Myocyte (in vitro differentiated cells): ENCODE results near the gene ANTXR1. TPM values are rescaled to one million over a fixed set of nuclear protein-coding genes. Genes with fewer than 3 reads are reported as not detected.

ENCODE experiments used
- DNase-seq: peaks from one replicate; pipeline ENCODE4 v3.0.0-alpha.2; 2012; ENCODE audit warnings: low read depth
- total RNA-seq: library from RNA; depleted of rRNA; stranded (reverse); fragments of >200 nt; gene quantifications from 2 replicates; pipeline ENCODE4 v1.2.3, GENCODE V29; 2014

The ANTXR1 gene
- total RNA-seq, 1 donor from 2014 or later: 94.7 TPM

DNA sequence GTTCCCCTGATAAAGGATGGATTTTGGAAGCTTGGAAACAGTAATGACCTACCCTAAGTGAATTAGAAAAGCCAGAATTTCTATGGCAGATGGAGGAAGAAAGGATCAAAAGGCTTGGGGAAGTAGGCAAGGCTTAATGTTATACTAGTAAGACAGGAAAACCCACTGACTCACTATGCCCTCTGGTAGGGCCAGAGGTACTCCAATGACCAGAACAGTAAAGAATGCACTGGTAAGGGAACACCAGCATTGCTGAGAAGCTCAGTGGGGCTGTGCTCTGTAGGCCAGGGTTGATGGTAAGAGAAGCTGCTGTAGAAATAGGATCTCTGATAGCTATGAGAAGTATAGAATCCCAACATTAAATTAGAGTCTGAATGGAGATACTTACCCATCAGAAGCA, 247.7 kb downstream of the ANTXR1 start:
- no peak for DNase-seq

DNA sequence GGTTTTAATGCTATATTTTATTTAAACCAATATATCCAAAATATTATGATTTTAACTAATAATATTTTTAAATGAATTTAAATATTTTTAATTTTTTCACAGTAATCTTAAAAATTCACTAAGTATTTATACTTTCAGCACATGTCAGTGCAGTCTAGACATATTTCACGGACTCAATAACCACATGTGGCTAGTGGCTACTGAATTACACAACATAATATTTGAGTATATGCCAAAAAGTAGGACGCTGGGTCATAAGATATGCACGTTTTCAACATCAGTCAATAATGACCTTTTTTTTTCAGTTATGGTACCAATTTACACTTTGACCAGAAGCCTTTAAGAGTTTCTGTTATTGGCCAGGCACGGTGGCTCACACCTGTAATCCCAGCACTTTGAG, 256.4 kb downstream of the ANTXR1 start:
- no peak for DNase-seq

- peak; percentile 34 for DNase-seq
Measured at GRCh38 chr2:69271831-69272257, 258.9 kb downstream of the ANTXR1 start.

DNA sequence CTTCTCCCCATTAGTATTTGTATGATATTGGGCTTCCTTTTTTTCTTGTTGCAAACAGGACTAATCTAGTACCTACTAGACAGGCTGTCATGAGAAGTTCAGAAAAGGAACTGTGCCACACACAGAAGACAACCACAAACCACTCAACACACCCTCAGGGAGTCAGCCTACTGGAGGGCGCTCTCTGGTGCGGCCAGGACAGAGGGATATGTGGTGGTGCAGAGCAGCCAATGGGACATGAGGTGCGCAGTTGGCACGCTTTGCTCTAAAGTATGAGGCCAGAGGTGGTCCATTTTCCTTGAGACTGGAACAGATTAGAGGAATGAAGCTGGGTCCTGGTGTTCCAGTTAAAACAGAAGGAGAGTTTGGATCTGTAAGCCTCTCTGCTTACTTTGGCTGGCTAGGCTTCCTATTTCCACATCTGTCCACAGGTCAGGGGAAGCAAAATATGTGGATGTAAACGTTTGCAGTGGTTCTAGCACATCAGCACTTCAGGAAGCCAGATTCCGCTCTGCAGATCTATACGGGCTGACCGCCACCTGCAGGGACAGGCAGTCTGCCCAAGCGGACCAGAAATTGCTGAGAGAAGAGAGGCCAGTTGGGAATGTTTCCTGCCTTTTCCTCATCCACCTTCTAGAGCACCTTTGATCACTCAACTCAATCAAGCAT, 260.0 kb downstream of the ANTXR1 start:
- no peak for DNase-seq

GRCh38 chr2:69275490-69275889, 262.5 kb downstream of the ANTXR1 start:
- no peak for DNase-seq

DNA sequence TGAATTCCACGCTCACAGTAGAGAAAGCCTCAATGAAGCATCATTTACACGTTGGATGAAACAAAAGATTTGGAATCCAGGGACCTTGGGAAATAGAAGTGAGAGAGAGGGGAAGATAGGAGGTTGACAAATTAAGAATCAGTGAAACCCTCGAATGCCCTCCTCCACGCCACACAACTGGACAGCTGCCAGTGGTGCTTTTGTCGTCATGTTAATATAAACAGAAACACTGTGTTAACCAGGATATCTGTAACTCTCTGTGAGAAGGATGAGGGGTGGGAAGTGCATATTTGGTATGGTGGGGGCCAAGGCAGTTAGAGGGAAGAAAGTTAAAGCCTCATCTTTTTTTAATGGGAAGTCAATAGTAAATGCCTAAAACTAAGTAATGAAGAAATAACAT, 265.4 kb downstream of the ANTXR1 start:
- DNase-seq: peak; percentile 33

DNA sequence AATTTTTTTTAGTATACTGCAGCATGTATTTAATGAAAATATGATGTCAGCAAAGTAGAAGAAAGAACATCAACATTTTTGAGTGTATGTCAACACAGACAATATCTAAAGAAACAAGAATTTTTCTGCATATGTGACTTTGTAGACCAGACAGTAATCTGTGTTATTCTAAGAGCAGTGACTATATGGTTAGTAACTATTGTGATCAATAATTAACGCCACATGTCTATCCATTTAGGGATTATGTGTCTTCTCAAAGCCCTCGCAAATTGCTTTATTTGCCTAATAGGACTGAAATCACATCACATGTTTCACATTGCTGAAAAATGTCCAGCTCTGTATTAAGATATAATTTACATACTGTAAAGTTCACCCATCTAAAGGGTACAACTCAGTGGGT, 266.2 kb downstream of the ANTXR1 start:
- no peak for DNase-seq

DNA sequence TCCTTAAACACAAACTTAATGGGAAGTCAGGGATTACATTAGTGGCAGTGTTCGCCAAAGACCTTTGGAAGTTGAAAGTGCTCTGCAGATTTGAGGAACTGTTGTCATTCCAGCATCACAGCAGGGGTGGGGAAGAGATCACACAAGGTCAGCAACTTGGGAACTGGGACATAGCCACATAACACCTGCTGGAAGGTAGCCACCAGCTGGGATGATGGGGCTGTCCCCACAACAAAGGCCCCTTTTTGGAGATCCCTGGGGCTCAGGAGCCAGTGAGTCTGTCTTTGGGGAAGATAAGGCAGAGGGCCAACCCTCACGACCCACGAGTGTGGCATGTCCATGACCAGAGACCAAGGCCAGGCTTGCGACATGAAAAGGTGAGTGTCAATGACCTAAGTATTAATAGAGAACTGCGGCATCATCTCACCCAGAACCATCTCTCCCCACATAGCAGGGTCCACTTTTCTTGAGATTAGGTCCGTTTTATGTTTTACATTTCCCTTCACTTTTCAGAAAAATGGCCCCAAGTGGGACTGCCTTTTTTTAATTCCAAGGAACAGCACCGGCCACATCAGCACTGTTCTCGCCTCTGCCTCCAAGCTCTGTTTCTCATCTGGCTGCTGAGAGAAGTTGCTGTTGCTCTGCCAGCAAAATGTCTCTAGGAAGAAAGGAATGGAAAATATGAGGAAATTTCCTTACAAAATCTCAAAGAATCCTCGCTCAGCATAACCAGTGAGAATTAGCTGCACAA, 267.1 kb downstream of the ANTXR1 start:
- peak; percentile 71 for DNase-seq

DNA sequence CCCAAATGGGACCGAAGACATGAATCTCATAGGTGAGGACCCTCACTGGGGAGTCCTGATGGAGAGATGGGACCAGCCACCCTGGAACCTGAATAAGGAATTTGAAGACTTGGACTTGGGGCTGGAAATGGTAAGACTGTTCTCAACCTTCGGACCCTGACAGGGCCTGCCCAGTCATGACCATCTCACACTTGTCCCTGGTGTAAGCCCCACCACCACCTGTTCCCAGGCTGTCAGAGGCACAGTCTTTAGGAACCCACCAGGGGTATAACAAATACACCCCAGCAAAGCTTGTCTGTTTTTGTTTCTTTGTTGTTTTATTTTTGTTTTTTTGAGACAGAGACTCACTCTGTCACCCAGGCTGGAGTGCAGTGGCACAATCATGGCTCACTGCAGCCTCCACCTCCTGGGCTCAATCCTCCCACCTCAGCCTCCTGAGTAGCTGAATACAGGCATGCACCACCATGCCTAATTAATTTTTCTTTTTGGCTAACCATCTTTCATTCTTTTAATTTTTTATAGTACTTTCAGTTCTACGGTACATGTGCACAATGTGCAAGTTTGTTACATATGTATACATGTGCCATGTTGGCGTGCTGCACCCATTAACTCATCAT, 267.9 kb downstream of the ANTXR1 start:
- DNase-seq: no peak

GRCh38 chr2:69285379-69285894, 272.5 kb downstream of the ANTXR1 start:
- DNase-seq: peak; percentile 65

GRCh38 chr2:69287544-69287943, 274.6 kb downstream of the ANTXR1 start:
- no peak for DNase-seq

GRCh38 chr2:69288429-69288828, 275.4 kb downstream of the ANTXR1 start:
- no peak for DNase-seq

DNA sequence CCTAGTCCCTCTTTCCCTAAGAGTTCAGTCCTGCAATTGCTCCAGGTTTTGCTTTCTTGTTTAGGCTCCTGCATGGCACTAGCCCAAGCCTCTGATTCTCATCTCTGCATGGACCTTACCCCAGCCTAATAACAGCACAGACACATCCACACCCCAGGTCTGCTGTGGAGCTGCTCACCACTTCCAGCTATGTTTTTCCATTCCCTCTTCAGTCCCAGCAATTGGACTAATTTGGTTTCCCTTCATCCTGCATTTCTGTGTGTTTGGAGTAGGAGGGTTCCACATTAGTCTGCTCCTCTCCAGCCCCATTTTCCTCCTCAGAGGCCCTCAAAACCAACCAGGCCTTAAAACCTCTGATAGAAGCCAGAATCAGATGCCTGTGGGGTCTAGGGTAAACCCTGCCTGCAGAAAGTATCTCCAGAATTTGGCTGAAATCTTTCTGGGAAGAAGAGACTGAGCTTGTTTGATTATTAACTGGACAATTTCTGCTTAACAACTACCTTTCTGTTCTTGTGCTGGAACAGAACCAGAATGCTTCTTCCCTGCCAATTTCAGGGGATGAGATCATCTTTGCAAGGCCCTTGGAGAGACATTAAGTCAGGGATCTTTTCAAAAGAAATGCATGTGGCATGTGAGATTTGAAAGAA, 278.1 kb downstream of the ANTXR1 start:
- DNase-seq: peak; percentile 44

GRCh38 chr2:69291721-69292120, 278.7 kb downstream of the ANTXR1 start:
- DNase-seq: no peak

- DNase-seq: no peak
Measured at GRCh38 chr2:69292256-69292655, 279.3 kb downstream of the ANTXR1 start.

DNA sequence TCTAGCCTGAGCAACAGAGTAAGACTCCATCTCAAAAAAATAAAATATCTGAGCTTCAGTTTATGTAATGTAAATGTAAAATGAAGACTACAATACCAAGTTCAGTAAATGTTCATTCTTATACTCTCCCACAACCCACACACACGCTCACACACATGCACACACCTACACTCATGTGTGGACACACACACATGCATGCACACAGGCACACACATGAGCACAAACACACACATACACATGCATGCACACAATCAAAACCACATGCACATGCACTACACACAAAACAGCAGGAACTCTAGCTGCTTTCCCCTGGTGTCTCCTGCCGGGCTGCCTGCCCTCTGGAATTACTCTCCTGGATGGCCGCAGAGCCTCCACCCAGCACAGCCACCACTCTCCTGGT, 283.4 kb downstream of the ANTXR1 start:
- DNase-seq: no peak

- no peak for DNase-seq
Measured at GRCh38 chr2:69297216-69297615, 284.2 kb downstream of the ANTXR1 start.

- peak; percentile 97 for DNase-seq
Measured at GRCh38 chr2:69298261-69298660, 285.3 kb downstream of the ANTXR1 start.

DNA sequence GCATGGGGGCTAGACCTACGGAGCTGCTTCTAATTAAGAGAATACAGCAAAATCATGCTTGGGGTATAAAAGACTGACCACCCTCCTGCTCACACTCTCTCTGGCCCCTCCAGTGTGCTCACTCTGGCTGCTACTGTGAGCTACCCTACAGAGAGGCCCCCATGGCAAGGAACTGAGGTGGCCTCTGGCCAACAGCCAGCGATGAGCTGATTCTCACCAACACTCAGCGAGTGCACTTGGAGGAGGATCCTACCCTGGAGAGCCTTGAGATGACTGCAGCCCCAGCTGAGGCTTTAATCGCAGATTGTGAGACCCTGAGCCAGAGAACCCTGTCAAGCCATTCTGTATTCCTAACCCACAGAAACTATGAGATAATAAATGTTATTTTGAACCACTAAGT, 285.9 kb downstream of the ANTXR1 start:
- peak; percentile 60 for DNase-seq
